GM23338 (cell line): ENCODE results near the gene MRPS27. TPM values are rescaled to one million over a fixed set of nuclear protein-coding genes. Genes with fewer than 3 reads are reported as not detected.

Experiments
- ATAC-seq: fragments of 200-7000 bp; cut with Tn5 transposase; 3 replicates; pipeline ENCODE4 v1.9.1; 2020
- DNase-seq: peaks from one replicate; pipeline ENCODE4 v3.0.0-alpha.2; 2015; ENCODE audit warnings: low spot score
- H2AFZ ChIP-seq: fragments of 200-600 bp; sonication (generic); 2 replicates; pipeline ENCODE4 v1.8.0; 2016; ENCODE audit warnings: antibody characterized with exemption, mild to moderate bottlenecking, moderate library complexity
- H3F3A ChIP-seq: fragments of 200-600 bp; sonication (generic); replicated peaks from 2 replicates; pipeline ENCODE4 v1.8.0; 2017; ENCODE audit warnings: antibody characterized with exemption, mixed run types, low read depth
- H3K27ac ChIP-seq: fragments of 200-600 bp; sonication (generic); 2 replicates; pipeline ENCODE4 v1.6.1; 2016; ENCODE audit warnings: low read depth
- H3K27me3 ChIP-seq: fragments of 200-600 bp; sonication (generic); 2 replicates; pipeline ENCODE4 v1.8.0; 2016; ENCODE audit warnings: mild to moderate bottlenecking, mixed run types, moderate library complexity; ENCODE audit not compliant: insufficient read depth
- H3K36me3 ChIP-seq: fragments of 200-600 bp; sonication (generic); 2 replicates; pipeline ENCODE4 v1.8.0; 2016; ENCODE audit warnings: mild to moderate bottlenecking; ENCODE audit not compliant: insufficient read depth
- H3K4me1 ChIP-seq: fragments of 200-600 bp; sonication (generic); 2 replicates; pipeline ENCODE4 v1.8.0; 2016; ENCODE audit warnings: mild to moderate bottlenecking, moderate library complexity; ENCODE audit not compliant: insufficient read depth
- H3K4me2 ChIP-seq: fragments of 200-600 bp; sonication (generic); 2 replicates; pipeline ENCODE4 v1.7.1; 2017; ENCODE audit warnings: mixed run types
- H3K4me3 ChIP-seq: fragments of 200-600 bp; sonication (generic); 2 replicates; pipeline ENCODE4 v1.6.1; 2016; ENCODE audit warnings: mixed run types
- H3K79me2 ChIP-seq: fragments of 200-600 bp; sonication (generic); replicated peaks from 2 replicates; pipeline ENCODE4 v1.8.0; 2017; ENCODE audit warnings: mild to moderate bottlenecking; ENCODE audit not compliant: insufficient read depth
- H3K9me2 ChIP-seq: fragments of 200-600 bp; sonication (generic); 2 replicates; pipeline ENCODE4 v1.8.0; 2017; ENCODE audit not compliant: insufficient read depth
- H4K20me1 ChIP-seq: fragments of 200-600 bp; sonication (generic); replicated peaks from 2 replicates; pipeline ENCODE4 v1.8.0; 2017; ENCODE audit warnings: mild to moderate bottlenecking; ENCODE audit not compliant: insufficient read depth
- H3K27ac Mint-ChIP-seq: 2 replicates; pipeline ENCODE4 v1.8.0; 2020; ENCODE audit warnings: inconsistent platforms, mild to moderate bottlenecking, moderate library complexity, mixed read lengths
- H3K27me3 Mint-ChIP-seq: 3 replicates; pipeline ENCODE4 v1.8.0; 2022; ENCODE audit warnings: low read depth, mild to moderate bottlenecking, moderate library complexity, mixed read lengths, inconsistent platforms; ENCODE audit not compliant: insufficient read depth, poor library complexity
- H3K36me3 Mint-ChIP-seq: 3 replicates; pipeline ENCODE4 v1.8.0; 2021; ENCODE audit warnings: low read depth, mild to moderate bottlenecking, inconsistent platforms, moderate library complexity, mixed read lengths
- H3K4me1 Mint-ChIP-seq: 3 replicates; pipeline ENCODE4 v1.8.0; 2020; ENCODE audit warnings: mild to moderate bottlenecking, inconsistent platforms, mixed read lengths
- H3K4me3 Mint-ChIP-seq: 3 replicates; pipeline ENCODE4 v1.8.0; 2021; ENCODE audit warnings: moderate library complexity, mild to moderate bottlenecking, inconsistent platforms, mixed read lengths
- H3K9me3 Mint-ChIP-seq: 3 replicates; pipeline ENCODE4 v1.8.0; 2020; ENCODE audit warnings: moderate library complexity, mild to moderate bottlenecking, inconsistent platforms, mixed read lengths
- CREB1 ChIP-seq: fragments of 250-450 bp; sonication (Bioruptor Pico); IDR thresholded peaks from 2 replicates; pipeline ENCODE4 v1.5.0; 2020; ENCODE audit warnings: low read depth, mild to moderate bottlenecking, moderate library complexity
- ETS1 ChIP-seq: IDR thresholded peaks from 2 replicates; pipeline ENCODE4 v1.6.1; 2016; ENCODE audit warnings: antibody characterized with exemption
- EZH2 ChIP-seq: fragments of 200-600 bp; sonication (generic); IDR thresholded peaks from one replicate; pipeline ENCODE4 v1.8.0; 2017; ENCODE audit warnings: antibody characterized with exemption, mild to moderate bottlenecking, low read depth; ENCODE audit not compliant: unreplicated experiment
- EZH2phosphoT487 ChIP-seq: fragments of 200-600 bp; sonication (generic); IDR thresholded peaks from one replicate; pipeline ENCODE4 v1.8.1; 2018; ENCODE audit warnings: antibody characterized with exemption; ENCODE audit not compliant: unreplicated experiment
- JUNB ChIP-seq: IDR thresholded peaks from one replicate; pipeline ENCODE4 v1.6.1; 2016; ENCODE audit warnings: antibody characterized with exemption; ENCODE audit not compliant: unreplicated experiment
- NANOG ChIP-seq: IDR thresholded peaks from 2 replicates; pipeline ENCODE4 v1.6.1; 2016; ENCODE audit warnings: antibody characterized with exemption, borderline replicate concordance
- POLR2AphosphoS5 ChIP-seq: IDR thresholded peaks from 2 replicates; pipeline ENCODE4 v1.6.1; 2016; ENCODE audit warnings: antibody characterized with exemption, low read depth
- STAT1 ChIP-seq: IDR thresholded peaks from one replicate; pipeline ENCODE4 v1.6.1; 2016; ENCODE audit warnings: antibody characterized with exemption; ENCODE audit not compliant: unreplicated experiment
- ZNF114 ChIP-seq: fragments of 250-450 bp; sonication (Bioruptor Pico); IDR thresholded peaks from 2 replicates; pipeline ENCODE4 v1.5.0; 2020; ENCODE audit warnings: mild to moderate bottlenecking, moderate library complexity
- ZNF331 ChIP-seq: fragments of 250-450 bp; sonication (Bioruptor Pico); IDR thresholded peaks from 2 replicates; pipeline ENCODE4 v1.5.0; 2020; ENCODE audit warnings: low read depth, mild to moderate bottlenecking, moderate library complexity
- polyA plus RNA-seq: library from polyadenylated mRNA; unstranded; fragments of >200 nt; fragmentation: Nextera tagmentation; extraction: Ambion mirVana; gene quantifications from 2 replicates; pipeline ENCODE4 v1.2.1, GENCODE V29; 2016
- total RNA-seq: library from RNA; depleted of rRNA; stranded (reverse); fragments of >200 nt; shearing (Covaris generic); gene quantifications from 2 replicates; pipeline ENCODE4 v1.2.3, GENCODE V29; 2014
- TF ChIP-seq, protein P1 (sequence below), 2 experiments: fragments of 200-600 bp in 1 of 2; sonication (generic) in 1 of 2; conservative IDR thresholded peaks; 2 replicates each; pipeline versions ENCODE4 v1.5.1 to v1.6.1; 2016 to 2017; ENCODE audit warnings: antibody characterized with exemption in 2 of 2, low read depth in 2 of 2, mild to moderate bottlenecking in 2 of 2, moderate library complexity in 1 of 2
- TF ChIP-seq, protein P2 (sequence below): IDR thresholded peaks from one replicate; pipeline ENCODE4 v1.6.1; 2018; ENCODE audit warnings: antibody characterized with exemption; ENCODE audit not compliant: unreplicated experiment

The MRPS27 gene
- total and polyA plus RNA-seq, 2 experiments from 2014 or later, result 53.2 to 141 TPM

GRCh38 chr5:72330712-72331111, 10.7 kb upstream of the MRPS27 start:
- Histone ChIP-seq H3K36me3 (peaks cover 7% of the 10 kb centered on the region; the same call in 1 of the 2 replicates), H3K27me3 (no peaks in the 10 kb centered on the region), H3K9me2 (no peaks in the 10 kb centered on the region), H3K4me3 (no peak overlapping the region), H3K79me2 (no peaks in the 10 kb centered on the region), H3K27ac (no peak overlapping the region; the same call in 1 of the 2 replicates), H4K20me1 (no peaks in the 10 kb centered on the region; the same call in 1 of the 2 replicates), H2AFZ (no peak overlapping the region), H3K4me2 (no peak overlapping the region), H3F3A (no peaks in the 10 kb centered on the region), H3K4me1 (no peaks in the 10 kb centered on the region)
- DNase-seq (no peak), ATAC-seq (peak; percentile 63)
- H3K9me3 Mint-ChIP-seq, result no peaks in the 10 kb centered on the region
- H3K27me3 Mint-ChIP-seq, result no peaks in the 10 kb centered on the region
- TF ChIP-seq NANOG (no peak), JUNB (no peak)
- TF ChIP-seq, protein P1, sequence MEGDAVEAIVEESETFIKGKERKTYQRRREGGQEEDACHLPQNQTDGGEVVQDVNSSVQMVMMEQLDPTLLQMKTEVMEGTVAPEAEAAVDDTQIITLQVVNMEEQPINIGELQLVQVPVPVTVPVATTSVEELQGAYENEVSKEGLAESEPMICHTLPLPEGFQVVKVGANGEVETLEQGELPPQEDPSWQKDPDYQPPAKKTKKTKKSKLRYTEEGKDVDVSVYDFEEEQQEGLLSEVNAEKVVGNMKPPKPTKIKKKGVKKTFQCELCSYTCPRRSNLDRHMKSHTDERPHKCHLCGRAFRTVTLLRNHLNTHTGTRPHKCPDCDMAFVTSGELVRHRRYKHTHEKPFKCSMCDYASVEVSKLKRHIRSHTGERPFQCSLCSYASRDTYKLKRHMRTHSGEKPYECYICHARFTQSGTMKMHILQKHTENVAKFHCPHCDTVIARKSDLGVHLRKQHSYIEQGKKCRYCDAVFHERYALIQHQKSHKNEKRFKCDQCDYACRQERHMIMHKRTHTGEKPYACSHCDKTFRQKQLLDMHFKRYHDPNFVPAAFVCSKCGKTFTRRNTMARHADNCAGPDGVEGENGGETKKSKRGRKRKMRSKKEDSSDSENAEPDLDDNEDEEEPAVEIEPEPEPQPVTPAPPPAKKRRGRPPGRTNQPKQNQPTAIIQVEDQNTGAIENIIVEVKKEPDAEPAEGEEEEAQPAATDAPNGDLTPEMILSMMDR (conservative IDR thresholded peaks at IDR 0.05; ENCODE audit: low read depth in 2 of 2), result no peak
- no peak overlapping the region for H3K4me3 Mint-ChIP-seq
- H3K4me1 Mint-ChIP-seq, result peaks cover 16% of the 10 kb centered on the region
- peaks cover 50% of the 10 kb centered on the region for H3K36me3 Mint-ChIP-seq
- H3K27ac Mint-ChIP-seq, result no peak overlapping the region

- H3K9me2 ChIP-seq, result no peaks in the 10 kb centered on the region
- H3K27me3 ChIP-seq, result no peaks in the 10 kb centered on the region
- no peak for DNase-seq
- H3K4me2 ChIP-seq, result no peak overlapping the region
- H2AFZ ChIP-seq, result no peak overlapping the region
- Mint-ChIP-seq H3K27ac (no peak overlapping the region), H3K27me3 (no peaks in the 10 kb centered on the region), H3K4me1 (peaks cover 19% of the 10 kb centered on the region), H3K4me3 (no peak overlapping the region), H3K36me3 (peaks cover 52% of the 10 kb centered on the region), H3K9me3 (no peaks in the 10 kb centered on the region)
- H3K27ac ChIP-seq, result no peak overlapping the region
- ATAC-seq, result no peak
- H3K4me3 ChIP-seq, result no peak overlapping the region
- no peaks in the 10 kb centered on the region for H3F3A ChIP-seq
- H3K79me2 ChIP-seq, result no peaks in the 10 kb centered on the region
- no peaks in the 10 kb centered on the region for H3K4me1 ChIP-seq
- no peaks in the 10 kb centered on the region; the same call in 1 of the 2 replicates for H4K20me1 ChIP-seq
- 0 out of 2 replicates have a peak, but pooled peaks cover 6% of the 10 kb centered on the region for H3K36me3 ChIP-seq
- TF ChIP-seq ZNF331 (CRISPR knock-in tag) (no peak), JUNB (no peak), EZH2phosphoT487 (no peak), STAT1 (no peak), POLR2AphosphoS5 (no peak), CREB1 (CRISPR knock-in tag) (no peak), NANOG (no peak), ETS1 (no peak), ZNF114 (CRISPR knock-in tag) (no peak), EZH2 (no peak)
- TF ChIP-seq, protein P2, sequence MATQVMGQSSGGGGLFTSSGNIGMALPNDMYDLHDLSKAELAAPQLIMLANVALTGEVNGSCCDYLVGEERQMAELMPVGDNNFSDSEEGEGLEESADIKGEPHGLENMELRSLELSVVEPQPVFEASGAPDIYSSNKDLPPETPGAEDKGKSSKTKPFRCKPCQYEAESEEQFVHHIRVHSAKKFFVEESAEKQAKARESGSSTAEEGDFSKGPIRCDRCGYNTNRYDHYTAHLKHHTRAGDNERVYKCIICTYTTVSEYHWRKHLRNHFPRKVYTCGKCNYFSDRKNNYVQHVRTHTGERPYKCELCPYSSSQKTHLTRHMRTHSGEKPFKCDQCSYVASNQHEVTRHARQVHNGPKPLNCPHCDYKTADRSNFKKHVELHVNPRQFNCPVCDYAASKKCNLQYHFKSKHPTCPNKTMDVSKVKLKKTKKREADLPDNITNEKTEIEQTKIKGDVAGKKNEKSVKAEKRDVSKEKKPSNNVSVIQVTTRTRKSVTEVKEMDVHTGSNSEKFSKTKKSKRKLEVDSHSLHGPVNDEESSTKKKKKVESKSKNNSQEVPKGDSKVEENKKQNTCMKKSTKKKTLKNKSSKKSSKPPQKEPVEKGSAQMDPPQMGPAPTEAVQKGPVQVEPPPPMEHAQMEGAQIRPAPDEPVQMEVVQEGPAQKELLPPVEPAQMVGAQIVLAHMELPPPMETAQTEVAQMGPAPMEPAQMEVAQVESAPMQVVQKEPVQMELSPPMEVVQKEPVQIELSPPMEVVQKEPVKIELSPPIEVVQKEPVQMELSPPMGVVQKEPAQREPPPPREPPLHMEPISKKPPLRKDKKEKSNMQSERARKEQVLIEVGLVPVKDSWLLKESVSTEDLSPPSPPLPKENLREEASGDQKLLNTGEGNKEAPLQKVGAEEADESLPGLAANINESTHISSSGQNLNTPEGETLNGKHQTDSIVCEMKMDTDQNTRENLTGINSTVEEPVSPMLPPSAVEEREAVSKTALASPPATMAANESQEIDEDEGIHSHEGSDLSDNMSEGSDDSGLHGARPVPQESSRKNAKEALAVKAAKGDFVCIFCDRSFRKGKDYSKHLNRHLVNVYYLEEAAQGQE, result no peak
- TF ChIP-seq, protein P1 (conservative IDR thresholded peaks at IDR 0.05; ENCODE audit: low read depth in 2 of 2), result no peak
These were observed 8.1 kb upstream of the MRPS27 start for GRCh38 chr5:72328172-72328571.
